Measurements from ENCODE around the gene S100PBP.
A peak's percentile ranks its signal among the peaks of the same experiment; 100 is the strongest.

S100PBP gene

GRCh38 chr1:32817159-32817814 lies at the start of gene S100PBP, which contains the start of gene YARS1:
TSS of gene S100PBP (plus strand) at chr1:32817653. CDS start at chr1:32826100, 8,447 bp downstream.
TSS of gene YARS1 (minus strand) at chr1:32817358. CDS start at chr1:32817244, 114 bp downstream.
- peak; percentile 100 for DNase-seq (ENCODE audit: low read depth, low spot score)

- no peak for DNase-seq (ENCODE audit: low read depth, low spot score)
Observed at GRCh38 chr1:32768110-32768850, 49.2 kb upstream of the S100PBP start.

GRCh38 chr1:32769524-32770220 lies 47.8 kb upstream of the S100PBP start:
- peak; percentile 78 for DNase-seq (ENCODE audit: low read depth, low spot score)

- DNase-seq (ENCODE audit: low read depth, low spot score): peak; percentile 78
Observed at GRCh38 chr1:32770221-32770731, 47.2 kb upstream of the S100PBP start.

- no peak for DNase-seq (ENCODE audit: low read depth, low spot score)
Observed at GRCh38 chr1:32770741-32771548, 46.5 kb upstream of the S100PBP start.

- peak; percentile 83 for DNase-seq (ENCODE audit: low read depth, low spot score)
Observed at GRCh38 chr1:32771561-32772280, 45.7 kb upstream of the S100PBP start.

GRCh38 chr1:32772281-32773017 lies 45.0 kb upstream of the S100PBP start:
- DNase-seq (ENCODE audit: low read depth, low spot score): no peak

- peak; percentile 91 for DNase-seq (ENCODE audit: low read depth, low spot score)
Observed at GRCh38 chr1:32773018-32773763, 44.3 kb upstream of the S100PBP start.

GRCh38 chr1:32773764-32774463 lies 43.5 kb upstream of the S100PBP start:
- DNase-seq (ENCODE audit: low read depth, low spot score): no peak

GRCh38 chr1:32774464-32774808 lies 43.0 kb upstream of the S100PBP start:
- DNase-seq (ENCODE audit: low read depth, low spot score): no peak

GRCh38 chr1:32774950-32775634 lies 42.4 kb upstream of the S100PBP start:
- DNase-seq (ENCODE audit: low read depth, low spot score): no peak

- no peak for DNase-seq (ENCODE audit: low read depth, low spot score)
Observed at GRCh38 chr1:32775640-32776337, 41.7 kb upstream of the S100PBP start.

GRCh38 chr1:32779242-32779641 lies 38.2 kb upstream of the S100PBP start:
- DNase-seq (ENCODE audit: low read depth, low spot score): no peak

GRCh38 chr1:32780005-32780404 lies 37.4 kb upstream of the S100PBP start:
- DNase-seq (ENCODE audit: low read depth, low spot score): no peak

- DNase-seq (ENCODE audit: low read depth, low spot score): no peak
Observed at GRCh38 chr1:32780628-32781234, 36.7 kb upstream of the S100PBP start.

- no peak for DNase-seq (ENCODE audit: low read depth, low spot score)
Observed at GRCh38 chr1:32782086-32782485, 35.4 kb upstream of the S100PBP start.

- DNase-seq (ENCODE audit: low read depth, low spot score): no peak
Observed at GRCh38 chr1:32783851-32784250, 33.6 kb upstream of the S100PBP start.

All from ELF-1 (cell line).